Fibroblast of the aortic adventitia (primary cell): Measurements from ENCODE around the gene SLC37A4. TPM values are rescaled to one million over a fixed set of nuclear protein-coding genes. Genes with fewer than 3 reads are reported as not detected.

Experiments used
- DNase-seq: peaks from one replicate; pipeline ENCODE4 v3.0.0-alpha.2; 2010; ENCODE audit warnings: low read depth
- H3K4me3 ChIP-seq: 2 replicates; pipeline ENCODE4 v1.5.1; 2011; ENCODE audit warnings: low read depth, mild to moderate bottlenecking, control low read depth, low read length, moderate library complexity
- total RNA-seq: library from RNA; depleted of rRNA; stranded (reverse); fragments of >200 nt; gene quantifications from 2 replicates; pipeline ENCODE4 v1.2.3, GENCODE V29; 2012; ENCODE audit warnings: low replicate concordance
- TF ChIP-seq, protein P1 (sequence below): IDR thresholded peaks from 2 replicates; pipeline ENCODE4 v1.5.1; 2011; ENCODE audit warnings: mild to moderate bottlenecking, low read length, control low read depth, inconsistent platforms; ENCODE audit not compliant: insufficient read depth

The SLC37A4 gene
- total RNA-seq, 1 donor, result 15.5 TPM

DNA sequence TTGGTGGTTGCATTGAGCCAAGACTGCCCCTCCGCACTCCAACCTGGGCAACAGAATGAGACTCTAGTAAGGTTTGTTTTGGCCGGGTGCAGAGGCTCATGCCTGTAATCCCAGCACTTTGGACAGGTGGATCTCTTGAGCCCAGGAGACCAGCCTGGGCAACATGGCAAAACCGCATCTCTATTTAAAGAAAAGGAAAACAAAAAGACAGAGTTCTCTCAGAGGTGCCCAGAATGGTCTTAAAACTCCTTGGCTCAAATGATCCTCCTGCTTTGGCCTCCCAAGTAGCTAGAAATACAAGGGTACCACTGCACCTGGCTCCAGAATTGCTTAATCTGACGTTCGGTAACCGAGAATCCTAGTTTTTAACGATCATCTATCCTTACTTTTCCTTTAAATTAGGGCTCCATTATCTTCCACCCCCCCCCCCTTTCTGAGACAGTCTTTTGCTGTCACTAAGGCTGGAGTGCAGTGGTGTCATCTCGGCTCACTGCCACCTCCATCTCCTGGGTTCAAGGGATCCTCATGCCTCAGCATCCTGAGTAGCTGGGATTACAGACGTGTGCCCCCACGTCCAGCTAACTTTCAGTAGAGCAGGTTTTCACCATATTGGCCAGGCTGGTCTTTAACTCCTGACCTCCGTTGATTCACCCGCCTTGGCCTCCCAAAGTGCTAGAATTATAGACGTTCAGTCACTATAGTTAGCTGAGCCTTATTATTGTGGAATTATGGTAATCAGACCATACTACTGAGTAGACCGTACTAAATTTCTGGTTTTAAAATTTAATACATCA is 14.3 kb downstream of the SLC37A4 start:
- peak overlapping the region; percentile 29 for H3K4me3 ChIP-seq
- TF ChIP-seq, protein P1, sequence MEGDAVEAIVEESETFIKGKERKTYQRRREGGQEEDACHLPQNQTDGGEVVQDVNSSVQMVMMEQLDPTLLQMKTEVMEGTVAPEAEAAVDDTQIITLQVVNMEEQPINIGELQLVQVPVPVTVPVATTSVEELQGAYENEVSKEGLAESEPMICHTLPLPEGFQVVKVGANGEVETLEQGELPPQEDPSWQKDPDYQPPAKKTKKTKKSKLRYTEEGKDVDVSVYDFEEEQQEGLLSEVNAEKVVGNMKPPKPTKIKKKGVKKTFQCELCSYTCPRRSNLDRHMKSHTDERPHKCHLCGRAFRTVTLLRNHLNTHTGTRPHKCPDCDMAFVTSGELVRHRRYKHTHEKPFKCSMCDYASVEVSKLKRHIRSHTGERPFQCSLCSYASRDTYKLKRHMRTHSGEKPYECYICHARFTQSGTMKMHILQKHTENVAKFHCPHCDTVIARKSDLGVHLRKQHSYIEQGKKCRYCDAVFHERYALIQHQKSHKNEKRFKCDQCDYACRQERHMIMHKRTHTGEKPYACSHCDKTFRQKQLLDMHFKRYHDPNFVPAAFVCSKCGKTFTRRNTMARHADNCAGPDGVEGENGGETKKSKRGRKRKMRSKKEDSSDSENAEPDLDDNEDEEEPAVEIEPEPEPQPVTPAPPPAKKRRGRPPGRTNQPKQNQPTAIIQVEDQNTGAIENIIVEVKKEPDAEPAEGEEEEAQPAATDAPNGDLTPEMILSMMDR, result no peak
- DNase-seq, result no peak

DNA sequence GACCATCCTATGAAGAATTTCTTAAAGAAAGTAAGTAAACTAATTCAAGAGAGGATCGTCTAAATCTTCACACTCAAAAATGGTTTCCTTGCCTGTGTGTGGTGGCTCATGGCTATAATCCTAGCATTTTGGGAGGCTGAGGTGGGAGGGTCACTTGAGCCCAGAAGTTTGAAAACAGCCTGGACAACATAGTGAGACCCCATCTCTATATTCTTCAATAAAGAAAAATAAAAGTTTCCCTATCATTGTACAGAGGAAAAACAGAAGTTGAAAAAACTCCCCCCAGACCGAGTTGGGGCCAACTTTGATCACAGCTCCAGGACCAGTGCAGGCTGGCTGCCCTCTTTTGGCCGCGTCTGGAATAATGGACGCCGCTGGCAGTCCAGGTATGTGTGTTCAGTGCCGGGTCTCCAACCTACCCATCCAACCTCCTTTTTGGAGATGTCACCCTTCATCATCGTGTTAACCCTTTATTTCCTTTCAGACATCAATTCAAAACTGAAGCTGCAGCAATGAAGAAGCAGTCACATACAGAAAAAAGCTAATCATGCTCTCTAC is 15.5 kb downstream of the SLC37A4 start:
- DNase-seq, result no peak
- TF ChIP-seq, protein P1, result no peak
- H3K4me3 ChIP-seq, result no peak overlapping the region

DNA sequence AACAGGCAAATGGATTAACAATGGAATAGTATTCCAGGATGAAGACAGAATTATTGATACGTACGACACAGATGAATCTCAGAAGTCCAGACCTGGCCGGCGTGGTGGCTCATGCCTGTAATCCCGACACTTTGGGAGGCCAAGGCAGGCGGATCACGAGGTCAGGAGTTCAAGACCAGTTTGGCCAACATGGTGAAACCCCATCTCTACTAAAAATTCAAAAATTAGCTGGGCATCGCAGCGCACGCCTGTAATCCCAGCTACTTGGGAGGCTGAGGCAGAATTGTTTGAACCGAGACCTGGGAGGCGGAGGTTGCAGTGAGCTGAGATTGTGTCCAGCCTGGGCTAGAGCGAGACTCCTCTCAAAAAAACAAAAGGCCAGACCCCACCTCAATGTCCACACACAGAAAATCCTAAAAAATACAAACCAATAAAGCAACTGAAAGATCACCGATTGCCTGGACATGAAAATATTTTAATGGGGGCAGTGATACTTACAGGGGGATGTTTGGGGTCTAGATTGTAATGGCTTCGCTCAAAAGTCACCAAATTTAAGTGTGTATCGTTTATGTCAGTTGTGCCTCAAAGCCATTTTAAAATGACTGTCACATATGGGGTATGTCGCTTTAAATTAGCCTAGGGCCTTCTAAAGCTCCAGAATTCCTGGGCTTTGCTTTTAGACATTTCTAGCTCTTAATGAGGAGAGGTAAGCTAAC is 16.3 kb downstream of the SLC37A4 start:
- DNase-seq, result no peak
- TF ChIP-seq, protein P1, result no peak
- no peak overlapping the region for H3K4me3 ChIP-seq

DNA sequence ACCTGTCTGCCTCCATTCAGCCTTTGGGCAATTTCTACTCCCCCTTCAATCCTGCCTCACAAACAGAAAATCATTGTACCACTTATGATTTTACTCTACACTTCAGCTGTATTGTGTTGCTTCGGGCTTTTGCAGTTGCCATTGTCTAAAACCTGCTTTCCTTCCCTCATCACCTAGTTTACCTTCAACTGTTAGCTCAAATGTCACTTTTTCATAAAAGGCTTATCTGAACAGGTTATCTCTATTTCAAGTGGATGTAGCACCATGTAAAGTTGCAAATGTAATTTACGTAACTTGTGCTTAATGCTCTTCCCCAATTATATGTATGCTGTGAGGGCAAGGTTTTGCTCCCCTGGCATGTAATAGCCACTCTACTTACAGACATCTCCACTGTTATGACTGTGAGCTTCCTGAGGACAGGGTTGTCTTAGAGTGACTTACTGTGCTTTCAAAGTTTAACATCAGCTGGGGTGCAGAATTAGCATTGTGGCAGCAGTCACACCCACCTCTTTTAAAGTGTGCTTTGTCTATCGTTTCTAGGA is 18.0 kb downstream of the SLC37A4 start:
- DNase-seq, result no peak
- TF ChIP-seq, protein P1, result no peak
- no peak overlapping the region for H3K4me3 ChIP-seq

DNA sequence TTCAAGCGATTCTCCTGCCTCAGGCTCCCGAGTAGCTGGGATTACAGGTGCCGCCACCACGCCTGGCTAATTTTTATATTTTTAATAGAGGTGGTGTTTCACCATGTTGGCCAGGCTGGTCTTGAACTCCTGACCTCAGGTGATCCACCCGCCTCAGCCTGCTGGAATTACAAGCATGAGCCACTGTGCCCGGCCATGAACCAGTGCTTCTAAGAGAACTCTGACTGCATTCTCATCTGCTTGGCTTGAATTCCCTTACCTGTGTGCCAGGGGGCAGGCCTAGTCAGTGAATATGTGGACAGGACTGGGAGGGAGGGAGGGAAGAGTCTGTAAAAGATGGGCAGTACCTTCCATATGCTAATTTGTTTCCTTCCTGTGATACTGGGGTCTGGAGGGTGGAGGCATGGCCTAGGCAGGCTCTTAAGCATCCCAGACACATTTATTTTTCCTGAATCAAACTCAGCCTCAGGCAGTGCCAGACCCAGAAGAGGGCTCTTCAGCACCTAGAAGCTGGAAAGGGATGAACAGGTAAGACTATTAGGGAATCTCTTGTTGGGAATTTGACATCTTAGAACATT is 19.1 kb downstream of the SLC37A4 start:
- no peak overlapping the region for H3K4me3 ChIP-seq
- no peak for DNase-seq
- TF ChIP-seq, protein P1, result no peak

DNA sequence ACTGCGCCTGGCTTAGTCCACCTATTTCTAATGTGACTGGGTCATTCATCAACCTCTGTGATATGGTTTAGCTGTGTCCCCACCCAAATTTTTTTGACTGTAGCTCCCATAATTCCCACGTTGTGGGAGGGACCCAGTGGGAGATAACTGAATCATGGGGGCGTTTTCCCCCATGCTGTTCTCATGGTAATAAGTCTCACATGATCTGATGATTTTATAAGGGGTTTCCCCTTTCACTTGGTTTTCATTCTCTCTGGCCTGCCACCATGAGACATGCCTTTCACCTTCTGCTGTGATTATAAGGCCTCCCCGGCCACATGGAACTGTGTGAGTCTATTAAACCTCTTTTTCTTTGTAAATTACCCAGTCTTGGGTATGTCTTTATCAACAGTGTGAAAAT is 24.0 kb downstream of the SLC37A4 start:
- no peak overlapping the region for H3K4me3 ChIP-seq

More for the DNA sequence above, 24.0 kb downstream of the SLC37A4 start:
- no peak for DNase-seq
- TF ChIP-seq, protein P1, result no peak
